HepG2 (cell line): ENCODE results near the gene RPS10. TPM values are rescaled to one million over a fixed set of nuclear protein-coding genes. Genes with fewer than 3 reads are reported as not detected.
A peak's percentile ranks its signal among the peaks of the same experiment; 100 is the strongest.

Source experiments
- ATAC-seq: fragments of 200-7000 bp; cut with Tn5 transposase; 3 replicates; pipeline ENCODE4 v1.9.1; 2020; ENCODE audit warnings: mild to moderate bottlenecking, moderate library complexity
- BruUV-seq: library from RNA; stranded (reverse); fragments of 400-500 nt; replicated peaks from 2 replicates; lab custom pipeline; 2021; lab: Mats Ljungman, UMichigan
- CTCF ChIA-PET: fragments of 300-600 bp; formaldehyde crosslinking; extraction: SDS; loops from one replicate; lab custom pipeline; 2021; ENCODE audit warnings: low total read pairs, inconsistent platforms, low intra/inter-chr PET ratio; lab: Yijun Ruan, JAX
- POLR2A ChIA-PET: fragments of 350-600 bp; sonication (Branson Sonifier 250); formaldehyde crosslinking; loops from one replicate; lab custom pipeline; 2020; ENCODE audit warnings: antibody characterized with exemption, inconsistent platforms; lab: Yijun Ruan, JAX
- DNase-seq: peaks from one replicate; pipeline ENCODE4 v3.0.0-alpha.2; 2015; ENCODE audit warnings: low spot score
- FAIRE-seq: peaks from 3 replicates; lab custom pipeline; 2011; peaks lifted over from hg19 to GRCh38; lab: Jason Lieb, UNC
- H2AFZ ChIP-seq: one replicate; pipeline ENCODE4 v1.6.1; 2011; ENCODE audit warnings: low read length, inconsistent platforms
- H3K27ac ChIP-seq: fragments of 300-600 bp; 3 replicates; pipeline ENCODE4 v1.8.0; 2011; ENCODE audit warnings: mixed run types, mild to moderate bottlenecking, mixed read lengths, low read length, inconsistent platforms; ENCODE audit not compliant: insufficient read depth; ENCODE audit errors: extremely low read length
- H3K27me3 ChIP-seq, 2 experiments: fragments of 200-600 bp in 1 of 2; 2 replicates in 1 of 2; 3 replicates in 1 of 2; pipeline versions ENCODE4 v1.6.0 to v1.8.0; 2011; ENCODE audit warnings: low read length in 2 of 2, mild to moderate bottlenecking in 2 of 2, moderate library complexity in 2 of 2, inconsistent platforms in 1 of 2; ENCODE audit not compliant: insufficient read depth in 2 of 2, control insufficient read depth in 1 of 2
- H3K36me3 ChIP-seq, 2 experiments: fragments of 200-600 bp in 1 of 2; replicated peaks in 1 of 2; 2 replicates in 1 of 2; 3 replicates in 1 of 2; pipeline versions ENCODE4 v1.5.1 to v1.8.0; 2011; ENCODE audit warnings: low read length in 2 of 2, inconsistent platforms in 1 of 2; ENCODE audit not compliant: insufficient read depth in 2 of 2, control insufficient read depth in 1 of 2
- H3K4me1 ChIP-seq: 2 replicates; pipeline ENCODE4 v1.5.1; 2012; ENCODE audit warnings: low read length, inconsistent platforms; ENCODE audit not compliant: insufficient read depth
- H3K4me2 ChIP-seq: 2 replicates; pipeline ENCODE4 v1.6.0; 2011; ENCODE audit warnings: low read depth, low read length, inconsistent platforms
- H3K4me3 ChIP-seq, 3 experiments: fragments of 200-600 bp in 1 of 3; sonication (generic), shearing (Covaris generic) in 1 of 3; replicated peaks in 1 of 3; 2 replicates each; pipeline ENCODE4 v1.5.1; 2011 to 2016; ENCODE audit warnings: low read length in 3 of 3, inconsistent platforms in 2 of 3, low read depth in 2 of 3, mild to moderate bottlenecking in 2 of 3, control low read depth in 1 of 3, mixed read lengths in 1 of 3; ENCODE audit not compliant: insufficient read depth in 1 of 3
- H3K79me2 ChIP-seq: one replicate; pipeline ENCODE4 v1.6.1; 2011; ENCODE audit warnings: low read length, inconsistent platforms; ENCODE audit not compliant: insufficient read depth
- H3K9ac ChIP-seq: 2 replicates; pipeline ENCODE4 v1.6.0; 2011; ENCODE audit warnings: mild to moderate bottlenecking, low read depth, low read length, inconsistent platforms; ENCODE audit not compliant: insufficient read depth
- H3K9me3 ChIP-seq: 2 replicates; pipeline ENCODE4 v1.5.1; 2012; ENCODE audit warnings: mild to moderate bottlenecking, low read length
- H4K20me1 ChIP-seq: 2 replicates; pipeline ENCODE4 v1.6.0; 2011; ENCODE audit warnings: inconsistent platforms, mild to moderate bottlenecking, low read length, moderate library complexity; ENCODE audit not compliant: insufficient read depth
- EZH2 ChIP-seq: conservative IDR thresholded peaks from 2 replicates; pipeline ENCODE4 v1.6.1; 2012; ENCODE audit warnings: mild to moderate bottlenecking, low read depth, low read length, moderate library complexity
- GATA4 ChIP-seq: sonication (generic); IDR thresholded peaks from 2 replicates; pipeline ENCODE4 v1.6.1; 2016; ENCODE audit warnings: antibody characterized with exemption, low read depth, borderline replicate concordance
- NFE2 ChIP-seq: sonication (generic); formaldehyde crosslinking; IDR thresholded peaks from 2 replicates; pipeline ENCODE4 v1.4.0; 2020; ENCODE audit warnings: missing genetic modification reagents
- RBFOX2 ChIP-seq: fragments of 200-400 bp; formaldehyde crosslinking; IDR thresholded peaks from 2 replicates; pipeline ENCODE4 v1.6.1; 2017; ENCODE audit warnings: low read depth, mild to moderate bottlenecking, low read length
- RXRA ChIP-seq: sonication (generic); formaldehyde crosslinking; IDR thresholded peaks from 2 replicates; pipeline ENCODE4 v1.5.1; 2020; ENCODE audit warnings: missing genetic modification reagents
- TMF1 ChIP-seq: sonication (generic); formaldehyde crosslinking; IDR thresholded peaks from 2 replicates; pipeline ENCODE4 v1.8.1; 2022; ENCODE audit warnings: low read depth, missing genetic modification reagents
- ZNF335 ChIP-seq: sonication (generic); formaldehyde crosslinking; IDR thresholded peaks from 2 replicates; pipeline ENCODE4 v1.4.0; 2020; ENCODE audit warnings: missing genetic modification reagents
- ZSCAN22 ChIP-seq: sonication (generic); formaldehyde crosslinking; IDR thresholded peaks from 2 replicates; pipeline ENCODE4 v1.4.0; 2020; ENCODE audit warnings: mild to moderate bottlenecking, missing genetic modification reagents
- WGBS: methylation state at CpG from one replicate; pipeline ENCODE4 v1.1.6; 2017; ENCODE audit warnings: low lambda C conversion rate; 5-methylcytosine and 5-hydroxymethylcytosine counted together
- in situ Hi-C: cut with HindIII; loops from 2 replicates; pipeline ENCODE4 v1.10.0; 2017; ENCODE audit warnings: low pct_unique_long_range_greater_than_20kb; ENCODE audit not compliant: extremely low pct_ligation_motif_present
- intact Hi-C: fragments of 100-400 bp; cut with micrococcal nuclease; formaldehyde crosslinking; loops from one replicate; pipeline ENCODE4 v1.10.0; 2022; ENCODE audit not compliant: unreplicated experiment
- polyA plus RNA-seq, 8 experiments: library from polyadenylated mRNA; depleted of rRNA in 3 of 8; stranded (reverse) in 7 of 8; unstranded in 1 of 8; fragments of >200 nt; fragmentation: Illumina TruSeq in 4 of 8; extraction: Trizol in 4 of 8; gene quantifications; 2 replicates each; pipeline versions ENCODE4 v1.2.1 to v1.2.3, GENCODE V29; 2011 to 2016; ENCODE audit warnings: low read depth in 4 of 8, missing spikeins in 1 of 8, mixed read lengths in 1 of 8; ENCODE audit not compliant: insufficient read depth in 1 of 8
- total RNA-seq, 5 experiments: library from RNA; depleted of rRNA; stranded (reverse); fragments of >200 nt; fragmentation: Illumina TruSeq; extraction: Trizol; gene quantifications; 2 replicates each; pipeline ENCODE4 v1.2.3, GENCODE V29; 2016; ENCODE audit warnings: low read depth in 1 of 5
- TF ChIP-seq, protein P1 (sequence below): sonication (generic); formaldehyde crosslinking; IDR thresholded peaks from 2 replicates; pipeline ENCODE4 v1.4.0; 2020; ENCODE audit warnings: missing genetic modification reagents
- TF ChIP-seq, protein P2 (sequence below): sonication (generic); formaldehyde crosslinking; IDR thresholded peaks from 2 replicates; pipeline ENCODE4 v1.4.0; 2020; ENCODE audit warnings: mild to moderate bottlenecking, missing genetic modification reagents
- TF ChIP-seq, protein P3 (sequence below): sonication (generic); formaldehyde crosslinking; IDR thresholded peaks from 2 replicates; pipeline ENCODE4 v1.5.0; 2020; ENCODE audit warnings: mild to moderate bottlenecking, missing genetic modification reagents

The RPS10 gene
- total and polyA plus RNA-seq, 2 of the 13 experiments (the other 11 are each of a cell fraction or from before 2014, with no cell fraction given) = 2,909 to 4,648 TPM

DNA sequence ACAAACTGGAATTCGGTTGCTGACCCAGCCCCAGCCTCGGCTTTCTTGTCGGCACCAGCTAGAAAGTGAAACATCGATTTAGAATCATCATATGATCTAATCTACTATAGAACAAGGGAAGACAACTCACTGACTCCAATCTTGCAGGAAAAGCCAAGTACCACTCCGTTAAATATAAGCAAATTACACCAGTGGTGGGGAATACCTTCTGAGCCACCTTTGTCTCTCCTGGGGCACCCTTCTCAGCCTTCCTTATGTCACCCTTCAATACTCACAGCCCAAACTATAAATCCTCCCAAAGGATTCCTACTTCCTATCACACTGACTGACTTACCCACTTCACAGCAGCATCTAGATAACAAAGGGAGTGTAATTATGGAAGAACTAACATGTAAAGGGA, 7.5 kb downstream of the RPS10 start (continued):
- no peak for TF ChIP-seq GATA4
- TF ChIP-seq, all 625 proteins: peak for 2

DNA sequence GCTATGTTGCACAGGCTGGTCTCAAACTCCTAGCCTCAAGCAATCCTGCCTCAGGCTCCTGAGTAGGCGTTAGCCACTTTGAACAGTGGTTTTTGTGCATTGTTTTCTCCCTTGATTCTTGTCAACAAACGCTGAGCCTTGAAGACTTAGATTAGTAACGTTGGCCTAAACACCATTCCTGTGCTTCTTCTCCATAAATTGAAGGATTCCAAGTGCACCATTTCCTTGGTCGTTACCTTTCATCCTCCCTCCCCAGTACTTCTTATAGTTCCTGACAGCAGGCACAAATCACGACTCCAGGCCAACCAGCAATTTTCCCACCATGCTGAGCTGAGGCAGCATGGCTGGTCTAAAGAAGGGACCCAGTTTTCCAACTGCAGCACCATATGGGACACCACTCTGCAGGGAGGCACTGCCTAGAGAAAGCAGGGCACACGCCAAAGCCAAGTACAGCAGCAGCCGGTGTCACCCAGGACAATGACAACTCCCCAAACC, 8.9 kb downstream of the RPS10 start:
- Histone ChIP-seq H3K9me3 (no peaks in the 10 kb centered on the region), H3K36me3 (peaks cover 16 to 56% of the 10 kb centered on the region in 2 experiments), H3K4me2 (no peak overlapping the region), H3K4me1 (peaks cover 63% of the 10 kb centered on the region), H2AFZ (no peak overlapping the region), H3K27me3 (no peaks in the 10 kb centered on the region), H3K9ac (no peak overlapping the region), H4K20me1 (peaks cover 40% of the 10 kb centered on the region), H3K4me3 (no peak overlapping the region), H3K79me2 (peaks cover 6% of the 10 kb centered on the region), H3K27ac (no peak overlapping the region)
- 91% methylated on average over 7 of the region's 7 CpGs for WGBS
- no peak for ATAC-seq
- ChIA-PET CTCF (no interaction called here), POLR2A (interaction anchor here (0.7 to 6.7 kb wide), 6 partner anchors 8 to 843 kb away, joined by 3 to 100 read pairs (median 16); partner anchors contain the start of genes RPS10, SMIM29 and ZNF76)
- intact Hi-C loops (loop anchor here (10.0 kb wide), 1 partner anchor 252 kb away; no protein-coding TSS in a partner anchor), in situ Hi-C loops (loop anchor here (5.0 kb wide), 1 partner anchor 170 kb away; the partner anchor contains the start of gene SMIM29)
- BruUV-seq = no TSS peak
- FAIRE-seq = no peak
- no peak for DNase-seq
- TF ChIP-seq ZNF335 (0 out of 2 replicates have a peak, but pooled peaks have one; percentile 8), RXRA (CRISPR knock-in tag) (no peak), NFE2 (no peak), RBFOX2 (peak; percentile 30; the same call in 1 of the 2 replicates), ZSCAN22 (CRISPR knock-in tag) (no peak), TMF1 (CRISPR knock-in tag) (no peak), EZH2 (no peak)
- TF ChIP-seq, protein P1, sequence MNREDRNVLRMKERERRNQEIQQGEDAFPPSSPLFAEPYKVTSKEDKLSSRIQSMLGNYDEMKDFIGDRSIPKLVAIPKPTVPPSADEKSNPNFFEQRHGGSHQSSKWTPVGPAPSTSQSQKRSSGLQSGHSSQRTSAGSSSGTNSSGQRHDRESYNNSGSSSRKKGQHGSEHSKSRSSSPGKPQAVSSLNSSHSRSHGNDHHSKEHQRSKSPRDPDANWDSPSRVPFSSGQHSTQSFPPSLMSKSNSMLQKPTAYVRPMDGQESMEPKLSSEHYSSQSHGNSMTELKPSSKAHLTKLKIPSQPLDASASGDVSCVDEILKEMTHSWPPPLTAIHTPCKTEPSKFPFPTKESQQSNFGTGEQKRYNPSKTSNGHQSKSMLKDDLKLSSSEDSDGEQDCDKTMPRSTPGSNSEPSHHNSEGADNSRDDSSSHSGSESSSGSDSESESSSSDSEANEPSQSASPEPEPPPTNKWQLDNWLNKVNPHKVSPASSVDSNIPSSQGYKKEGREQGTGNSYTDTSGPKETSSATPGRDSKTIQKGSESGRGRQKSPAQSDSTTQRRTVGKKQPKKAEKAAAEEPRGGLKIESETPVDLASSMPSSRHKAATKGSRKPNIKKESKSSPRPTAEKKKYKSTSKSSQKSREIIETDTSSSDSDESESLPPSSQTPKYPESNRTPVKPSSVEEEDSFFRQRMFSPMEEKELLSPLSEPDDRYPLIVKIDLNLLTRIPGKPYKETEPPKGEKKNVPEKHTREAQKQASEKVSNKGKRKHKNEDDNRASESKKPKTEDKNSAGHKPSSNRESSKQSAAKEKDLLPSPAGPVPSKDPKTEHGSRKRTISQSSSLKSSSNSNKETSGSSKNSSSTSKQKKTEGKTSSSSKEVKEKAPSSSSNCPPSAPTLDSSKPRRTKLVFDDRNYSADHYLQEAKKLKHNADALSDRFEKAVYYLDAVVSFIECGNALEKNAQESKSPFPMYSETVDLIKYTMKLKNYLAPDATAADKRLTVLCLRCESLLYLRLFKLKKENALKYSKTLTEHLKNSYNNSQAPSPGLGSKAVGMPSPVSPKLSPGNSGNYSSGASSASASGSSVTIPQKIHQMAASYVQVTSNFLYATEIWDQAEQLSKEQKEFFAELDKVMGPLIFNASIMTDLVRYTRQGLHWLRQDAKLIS (CRISPR knock-in tag) = no peak
- TF ChIP-seq, protein P2, sequence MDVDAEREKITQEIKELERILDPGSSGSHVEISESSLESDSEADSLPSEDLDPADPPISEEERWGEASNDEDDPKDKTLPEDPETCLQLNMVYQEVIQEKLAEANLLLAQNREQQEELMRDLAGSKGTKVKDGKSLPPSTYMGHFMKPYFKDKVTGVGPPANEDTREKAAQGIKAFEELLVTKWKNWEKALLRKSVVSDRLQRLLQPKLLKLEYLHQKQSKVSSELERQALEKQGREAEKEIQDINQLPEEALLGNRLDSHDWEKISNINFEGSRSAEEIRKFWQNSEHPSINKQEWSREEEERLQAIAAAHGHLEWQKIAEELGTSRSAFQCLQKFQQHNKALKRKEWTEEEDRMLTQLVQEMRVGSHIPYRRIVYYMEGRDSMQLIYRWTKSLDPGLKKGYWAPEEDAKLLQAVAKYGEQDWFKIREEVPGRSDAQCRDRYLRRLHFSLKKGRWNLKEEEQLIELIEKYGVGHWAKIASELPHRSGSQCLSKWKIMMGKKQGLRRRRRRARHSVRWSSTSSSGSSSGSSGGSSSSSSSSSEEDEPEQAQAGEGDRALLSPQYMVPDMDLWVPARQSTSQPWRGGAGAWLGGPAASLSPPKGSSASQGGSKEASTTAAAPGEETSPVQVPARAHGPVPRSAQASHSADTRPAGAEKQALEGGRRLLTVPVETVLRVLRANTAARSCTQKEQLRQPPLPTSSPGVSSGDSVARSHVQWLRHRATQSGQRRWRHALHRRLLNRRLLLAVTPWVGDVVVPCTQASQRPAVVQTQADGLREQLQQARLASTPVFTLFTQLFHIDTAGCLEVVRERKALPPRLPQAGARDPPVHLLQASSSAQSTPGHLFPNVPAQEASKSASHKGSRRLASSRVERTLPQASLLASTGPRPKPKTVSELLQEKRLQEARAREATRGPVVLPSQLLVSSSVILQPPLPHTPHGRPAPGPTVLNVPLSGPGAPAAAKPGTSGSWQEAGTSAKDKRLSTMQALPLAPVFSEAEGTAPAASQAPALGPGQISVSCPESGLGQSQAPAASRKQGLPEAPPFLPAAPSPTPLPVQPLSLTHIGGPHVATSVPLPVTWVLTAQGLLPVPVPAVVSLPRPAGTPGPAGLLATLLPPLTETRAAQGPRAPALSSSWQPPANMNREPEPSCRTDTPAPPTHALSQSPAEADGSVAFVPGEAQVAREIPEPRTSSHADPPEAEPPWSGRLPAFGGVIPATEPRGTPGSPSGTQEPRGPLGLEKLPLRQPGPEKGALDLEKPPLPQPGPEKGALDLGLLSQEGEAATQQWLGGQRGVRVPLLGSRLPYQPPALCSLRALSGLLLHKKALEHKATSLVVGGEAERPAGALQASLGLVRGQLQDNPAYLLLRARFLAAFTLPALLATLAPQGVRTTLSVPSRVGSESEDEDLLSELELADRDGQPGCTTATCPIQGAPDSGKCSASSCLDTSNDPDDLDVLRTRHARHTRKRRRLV (CRISPR knock-in tag) = no peak
- TF ChIP-seq, protein P3, sequence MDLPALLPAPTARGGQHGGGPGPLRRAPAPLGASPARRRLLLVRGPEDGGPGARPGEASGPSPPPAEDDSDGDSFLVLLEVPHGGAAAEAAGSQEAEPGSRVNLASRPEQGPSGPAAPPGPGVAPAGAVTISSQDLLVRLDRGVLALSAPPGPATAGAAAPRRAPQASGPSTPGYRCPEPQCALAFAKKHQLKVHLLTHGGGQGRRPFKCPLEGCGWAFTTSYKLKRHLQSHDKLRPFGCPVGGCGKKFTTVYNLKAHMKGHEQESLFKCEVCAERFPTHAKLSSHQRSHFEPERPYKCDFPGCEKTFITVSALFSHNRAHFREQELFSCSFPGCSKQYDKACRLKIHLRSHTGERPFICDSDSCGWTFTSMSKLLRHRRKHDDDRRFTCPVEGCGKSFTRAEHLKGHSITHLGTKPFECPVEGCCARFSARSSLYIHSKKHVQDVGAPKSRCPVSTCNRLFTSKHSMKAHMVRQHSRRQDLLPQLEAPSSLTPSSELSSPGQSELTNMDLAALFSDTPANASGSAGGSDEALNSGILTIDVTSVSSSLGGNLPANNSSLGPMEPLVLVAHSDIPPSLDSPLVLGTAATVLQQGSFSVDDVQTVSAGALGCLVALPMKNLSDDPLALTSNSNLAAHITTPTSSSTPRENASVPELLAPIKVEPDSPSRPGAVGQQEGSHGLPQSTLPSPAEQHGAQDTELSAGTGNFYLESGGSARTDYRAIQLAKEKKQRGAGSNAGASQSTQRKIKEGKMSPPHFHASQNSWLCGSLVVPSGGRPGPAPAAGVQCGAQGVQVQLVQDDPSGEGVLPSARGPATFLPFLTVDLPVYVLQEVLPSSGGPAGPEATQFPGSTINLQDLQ = 0 out of 2 replicates have a peak, but pooled peaks have one; percentile 46
